VCaP (cell line): Measurements from ENCODE around the gene SERAC1.

Experiments used
- H3K27ac ChIP-seq: fragments of 450-650 bp; 2 replicates; pipeline ENCODE4 v1.5.1; 2017
- TF ChIP-seq, protein P1 (sequence below): fragments of 450-650 bp; conservative IDR thresholded peaks from 2 replicates; pipeline ENCODE4 v1.5.1; 2017; ENCODE audit warnings: mild to moderate bottlenecking, moderate library complexity

Gene SERAC1

GRCh38 chr6:158165919-158166416 is 2.1 kb downstream of the SERAC1 start:
- TF ChIP-seq, protein P1, sequence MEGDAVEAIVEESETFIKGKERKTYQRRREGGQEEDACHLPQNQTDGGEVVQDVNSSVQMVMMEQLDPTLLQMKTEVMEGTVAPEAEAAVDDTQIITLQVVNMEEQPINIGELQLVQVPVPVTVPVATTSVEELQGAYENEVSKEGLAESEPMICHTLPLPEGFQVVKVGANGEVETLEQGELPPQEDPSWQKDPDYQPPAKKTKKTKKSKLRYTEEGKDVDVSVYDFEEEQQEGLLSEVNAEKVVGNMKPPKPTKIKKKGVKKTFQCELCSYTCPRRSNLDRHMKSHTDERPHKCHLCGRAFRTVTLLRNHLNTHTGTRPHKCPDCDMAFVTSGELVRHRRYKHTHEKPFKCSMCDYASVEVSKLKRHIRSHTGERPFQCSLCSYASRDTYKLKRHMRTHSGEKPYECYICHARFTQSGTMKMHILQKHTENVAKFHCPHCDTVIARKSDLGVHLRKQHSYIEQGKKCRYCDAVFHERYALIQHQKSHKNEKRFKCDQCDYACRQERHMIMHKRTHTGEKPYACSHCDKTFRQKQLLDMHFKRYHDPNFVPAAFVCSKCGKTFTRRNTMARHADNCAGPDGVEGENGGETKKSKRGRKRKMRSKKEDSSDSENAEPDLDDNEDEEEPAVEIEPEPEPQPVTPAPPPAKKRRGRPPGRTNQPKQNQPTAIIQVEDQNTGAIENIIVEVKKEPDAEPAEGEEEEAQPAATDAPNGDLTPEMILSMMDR: no peak
- H3K27ac ChIP-seq: no peak overlapping the region

GRCh38 chr6:158164579-158165170 is 3.4 kb downstream of the SERAC1 start:
- TF ChIP-seq, protein P1: no peak

DNA sequence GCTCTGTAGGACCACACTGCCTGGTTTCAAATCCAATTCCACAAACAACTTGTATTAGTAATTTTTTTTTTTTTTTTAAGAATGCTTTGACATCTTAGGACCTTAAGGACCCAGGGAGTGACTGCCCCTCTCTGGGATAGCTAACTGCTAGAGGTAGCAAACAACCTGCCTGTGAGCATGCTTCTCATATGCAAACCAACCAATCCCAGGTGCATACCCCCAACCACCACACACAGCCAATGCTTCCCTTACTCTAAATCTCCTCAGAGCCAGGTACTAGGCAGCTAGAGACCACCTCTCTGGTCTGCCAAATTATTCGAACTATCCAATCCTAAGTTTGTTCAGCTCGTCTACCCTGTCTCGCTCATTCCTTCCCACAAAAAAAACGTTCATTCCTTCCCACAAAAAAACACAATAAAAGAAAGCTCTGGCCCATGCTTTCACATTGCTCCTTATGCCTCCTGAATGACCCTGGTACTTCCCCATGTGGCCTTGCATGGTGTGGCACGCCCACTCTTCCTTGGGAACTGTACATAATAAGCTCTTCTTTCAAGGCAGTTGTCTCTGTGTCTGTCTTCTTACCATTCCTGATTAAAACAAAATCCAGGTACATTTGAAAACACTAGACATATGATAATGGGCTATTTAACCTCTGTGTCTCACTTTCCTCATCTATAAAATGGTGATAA is 6.4 kb downstream of the SERAC1 start:
- no peak overlapping the region for H3K27ac ChIP-seq
- TF ChIP-seq, protein P1: no peak

More at GRCh38 chr6:158164579-158165170, 3.4 kb downstream of the SERAC1 start:
- H3K27ac ChIP-seq: no peak overlapping the region

DNA sequence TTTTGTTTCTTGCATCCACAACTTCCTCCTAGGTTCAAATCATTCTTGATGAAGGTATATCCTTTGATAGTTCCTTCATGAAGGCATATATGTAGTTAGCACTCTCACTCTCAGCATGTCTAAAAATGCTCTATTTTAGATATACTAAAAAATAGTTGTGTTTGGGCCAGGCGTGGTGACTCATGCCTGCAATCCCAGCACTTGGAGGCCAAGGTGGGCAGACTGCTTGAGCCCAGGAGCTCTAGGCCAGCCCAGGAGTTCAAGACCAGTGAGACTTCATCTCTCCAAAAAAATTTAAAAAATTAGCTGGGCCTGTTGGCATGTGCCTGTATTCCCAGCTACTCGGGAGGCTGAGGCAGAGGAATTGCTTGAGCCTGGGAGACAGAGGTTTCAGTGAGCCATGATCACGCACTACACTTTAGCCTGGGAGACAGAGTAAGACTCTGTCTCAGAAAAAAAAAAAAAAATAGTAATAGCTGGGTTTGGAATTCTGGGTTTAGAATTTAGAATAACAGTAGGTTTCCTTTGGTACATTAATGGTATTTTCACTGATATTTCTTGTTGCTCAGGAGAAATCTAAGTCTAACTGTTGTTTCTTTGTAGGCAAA is 7.0 kb downstream of the SERAC1 start:
- TF ChIP-seq, protein P1: no peak
- no peak overlapping the region for H3K27ac ChIP-seq

- H3K27ac ChIP-seq: no peak overlapping the region
- TF ChIP-seq, protein P1: no peak
These were observed 9.3 kb downstream of the SERAC1 start for GRCh38 chr6:158158748-158159147.

- H3K27ac ChIP-seq: no peak overlapping the region
- TF ChIP-seq, protein P1: no peak
These were observed 9.9 kb downstream of the SERAC1 start for GRCh38 chr6:158158123-158158522.

DNA sequence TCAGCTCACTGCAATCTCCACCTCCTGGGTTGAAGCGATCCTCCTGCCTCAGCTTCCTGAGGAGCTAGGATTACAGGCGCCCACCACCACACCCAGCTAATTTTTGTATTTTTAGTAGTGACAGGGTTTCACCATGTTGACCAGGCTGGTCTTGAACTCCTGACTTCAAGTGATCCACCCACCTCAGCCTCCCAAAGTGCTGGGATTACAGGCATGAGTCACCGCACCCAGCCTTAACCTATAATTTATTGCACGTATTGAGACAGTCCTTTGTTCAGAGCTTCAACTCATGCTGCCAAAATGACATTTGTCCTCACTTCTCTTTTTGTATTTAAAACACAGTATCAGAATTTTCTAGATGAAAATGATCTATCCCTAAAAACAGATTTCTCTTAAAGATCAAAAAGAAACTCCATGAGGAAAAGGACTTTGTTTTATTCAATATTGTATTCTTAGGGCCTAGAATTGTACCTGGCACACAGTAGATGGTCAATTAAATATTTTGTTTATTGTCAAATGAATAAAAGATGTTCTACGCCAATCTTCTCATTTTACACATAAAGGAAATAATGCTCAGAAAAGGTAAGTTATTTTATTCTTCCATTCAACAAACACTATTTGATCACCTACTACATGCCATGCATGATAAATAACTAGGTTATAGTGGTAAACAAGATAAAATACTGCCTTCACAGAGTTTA is 10.8 kb downstream of the SERAC1 start:
- no peak overlapping the region for H3K27ac ChIP-seq
- TF ChIP-seq, protein P1: no peak
